Immature natural killer cell (primary cell): ENCODE measurements around the gene SLC7A9. TPM values are rescaled to one million over a fixed set of nuclear protein-coding genes. Genes with fewer than 3 reads are reported as not detected.
"Not testable (repeated sequence)": the region's sequence is repeated elsewhere in the genome, so short reads cannot be mapped to it uniquely, and the experiment has no call there.

Experiments used
- DNase-seq, 3 donors: peaks; one replicate each; pipeline ENCODE4 v3.0.0; 2022; ENCODE audit warnings: mixed read lengths in 1 of 3
- H3K27ac Mint-ChIP-seq, 6 donors: one replicate each; pipeline ENCODE4 v1.8.0; 2020; ENCODE audit warnings: mixed read lengths in 6 of 6, mild to moderate bottlenecking in 5 of 6, inconsistent platforms in 4 of 6, moderate library complexity in 3 of 6
- H3K27me3 Mint-ChIP-seq, 3 donors: one replicate each; pipeline ENCODE4 v1.8.0; 2020 to 2021; ENCODE audit warnings: low read depth in 3 of 3, mild to moderate bottlenecking in 3 of 3, mixed read lengths in 3 of 3, moderate library complexity in 3 of 3, inconsistent platforms in 1 of 3
- H3K36me3 Mint-ChIP-seq, 3 donors: one replicate each; pipeline ENCODE4 v1.8.0; 2020; ENCODE audit warnings: mixed read lengths in 3 of 3, inconsistent platforms in 2 of 3, mild to moderate bottlenecking in 2 of 3
- H3K4me1 Mint-ChIP-seq, 2 donors: one replicate each; pipeline ENCODE4 v1.8.0; 2020; ENCODE audit warnings: inconsistent platforms in 2 of 2, mild to moderate bottlenecking in 2 of 2, mixed read lengths in 2 of 2, moderate library complexity in 1 of 2
- H3K4me3 Mint-ChIP-seq, 5 donors: one replicate each; pipeline ENCODE4 v1.8.0; 2020; ENCODE audit warnings: mild to moderate bottlenecking in 5 of 5, mixed read lengths in 5 of 5, inconsistent platforms in 3 of 5, moderate library complexity in 3 of 5
- H3K9me3 Mint-ChIP-seq, 6 donors: one replicate each; pipeline ENCODE4 v1.8.0; 2020; ENCODE audit warnings: mild to moderate bottlenecking in 6 of 6, mixed read lengths in 6 of 6, inconsistent platforms in 4 of 6, moderate library complexity in 3 of 6
- polyA plus RNA-seq, 3 donors: library from polyadenylated mRNA; unstranded; fragments of 300-500 nt; fragmentation: Illumina TruSeq; gene quantifications; one replicate each; pipeline ENCODE4 v1.2.3, GENCODE V29; 2021

The SLC7A9 gene
- polyA plus RNA-seq, 3 donors from 2014 or later, result not detected

- H3K4me1 Mint-ChIP-seq, result no peaks in the 10 kb centered on the region
- no peak for DNase-seq
- no peaks in the 10 kb centered on the region for H3K9me3 Mint-ChIP-seq
- H3K36me3 Mint-ChIP-seq, result no peaks in the 10 kb centered on the region
- no peak overlapping the region for H3K4me3 Mint-ChIP-seq
- no peak overlapping the region for H3K27ac Mint-ChIP-seq
- H3K27me3 Mint-ChIP-seq, result peaks cover 0 to 2% (median 0%) of the 10 kb centered on the region in 3 donors
Measured at GRCh38 chr19:32865326-32865725, 4.2 kb downstream of the SLC7A9 start.

GRCh38 chr19:32864318-32865007 lies 5.1 kb downstream of the SLC7A9 start:
- no peaks in the 10 kb centered on the region for H3K9me3 Mint-ChIP-seq
- no peak overlapping the region for H3K27ac Mint-ChIP-seq
- no peak for DNase-seq
- H3K36me3 Mint-ChIP-seq, result no peaks in the 10 kb centered on the region
- no peaks in the 10 kb centered on the region for H3K4me1 Mint-ChIP-seq
- H3K4me3 Mint-ChIP-seq, result no peak overlapping the region
- peaks cover 0 to 2% (median 0%) of the 10 kb centered on the region in 3 donors for H3K27me3 Mint-ChIP-seq

GRCh38 chr19:32863841-32864240 lies 5.7 kb downstream of the SLC7A9 start:
- Mint-ChIP-seq H3K4me3 (no peak overlapping the region), H3K9me3 (no peaks in the 10 kb centered on the region), H3K36me3 (no peaks in the 10 kb centered on the region), H3K27me3 (peaks cover 0 to 2% (median 0%) of the 10 kb centered on the region in 3 donors), H3K4me1 (no peaks in the 10 kb centered on the region), H3K27ac (no peak overlapping the region)
- DNase-seq, result no peak

- DNase-seq, result no peak
- Mint-ChIP-seq H3K9me3 (no peaks in the 10 kb centered on the region), H3K27ac (no peak overlapping the region), H3K27me3 (peaks cover 0 to 2% (median 0%) of the 10 kb centered on the region in 3 donors), H3K4me1 (no peaks in the 10 kb centered on the region), H3K36me3 (no peaks in the 10 kb centered on the region), H3K4me3 (no peak overlapping the region)
Measured at GRCh38 chr19:32863301-32863700, 6.3 kb downstream of the SLC7A9 start.

- H3K9me3 Mint-ChIP-seq, result no peaks in the 10 kb centered on the region
- H3K4me1 Mint-ChIP-seq, result no peaks in the 10 kb centered on the region
- DNase-seq, result no peak
- H3K36me3 Mint-ChIP-seq, result no peaks in the 10 kb centered on the region
- no peak overlapping the region for H3K27ac Mint-ChIP-seq
- H3K27me3 Mint-ChIP-seq, result peaks cover 0 to 2% (median 0%) of the 10 kb centered on the region in 3 donors
- no peak overlapping the region for H3K4me3 Mint-ChIP-seq
Measured at GRCh38 chr19:32862741-32863140, 6.8 kb downstream of the SLC7A9 start.

GRCh38 chr19:32862173-32862572 lies 7.4 kb downstream of the SLC7A9 start:
- no peaks in the 10 kb centered on the region for H3K9me3 Mint-ChIP-seq
- no peak overlapping the region for H3K27ac Mint-ChIP-seq
- DNase-seq, result no peak
- H3K4me1 Mint-ChIP-seq, result no peaks in the 10 kb centered on the region
- no peaks in the 10 kb centered on the region for H3K36me3 Mint-ChIP-seq
- H3K27me3 Mint-ChIP-seq, result peaks cover 0 to 2% (median 0%) of the 10 kb centered on the region in 3 donors
- H3K4me3 Mint-ChIP-seq, result no peak overlapping the region

- Mint-ChIP-seq H3K9me3 (no peaks in the 10 kb centered on the region), H3K36me3 (no peaks in the 10 kb centered on the region), H3K4me3 (no peak overlapping the region), H3K4me1 (no peaks in the 10 kb centered on the region), H3K27ac (no peak overlapping the region), H3K27me3 (peaks cover 0 to 2% (median 0%) of the 10 kb centered on the region in 3 donors)
- no peak for DNase-seq
Measured at GRCh38 chr19:32861596-32861995, 8.0 kb downstream of the SLC7A9 start.

- peaks cover 0 to 2% (median 0%) of the 10 kb centered on the region in 3 donors for H3K27me3 Mint-ChIP-seq
- H3K27ac Mint-ChIP-seq, result no peak overlapping the region
- H3K9me3 Mint-ChIP-seq, result no peaks in the 10 kb centered on the region
- no peaks in the 10 kb centered on the region for H3K4me1 Mint-ChIP-seq
- DNase-seq, result no peak
- H3K36me3 Mint-ChIP-seq, result no peaks in the 10 kb centered on the region
- no peak overlapping the region for H3K4me3 Mint-ChIP-seq
Measured at GRCh38 chr19:32859591-32859990, 10.0 kb downstream of the SLC7A9 start.

GRCh38 chr19:32858559-32858958 lies 11.0 kb downstream of the SLC7A9 start:
- Mint-ChIP-seq H3K27me3 (peaks cover 0 to 2% (median 0%) of the 10 kb centered on the region in 3 donors), H3K36me3 (no peaks in the 10 kb centered on the region), H3K9me3 (no peaks in the 10 kb centered on the region), H3K4me1 (no peaks in the 10 kb centered on the region), H3K4me3 (no peak overlapping the region), H3K27ac (no peak overlapping the region)
- no peak for DNase-seq

GRCh38 chr19:32858155-32858554 lies 11.4 kb downstream of the SLC7A9 start:
- no peak for DNase-seq
- H3K36me3 Mint-ChIP-seq, result no peaks in the 10 kb centered on the region
- no peak overlapping the region for H3K4me3 Mint-ChIP-seq
- no peaks in the 10 kb centered on the region for H3K9me3 Mint-ChIP-seq
- H3K4me1 Mint-ChIP-seq, result no peaks in the 10 kb centered on the region
- H3K27me3 Mint-ChIP-seq, result peaks cover 0 to 2% (median 0%) of the 10 kb centered on the region in 3 donors
- no peak overlapping the region for H3K27ac Mint-ChIP-seq

GRCh38 chr19:32857584-32857983 lies 12.0 kb downstream of the SLC7A9 start:
- DNase-seq, result no peak
- no peaks in the 10 kb centered on the region for H3K4me1 Mint-ChIP-seq
- H3K4me3 Mint-ChIP-seq, result no peak overlapping the region
- no peak overlapping the region for H3K27ac Mint-ChIP-seq
- no peaks in the 10 kb centered on the region for H3K9me3 Mint-ChIP-seq
- no peaks in the 10 kb centered on the region for H3K36me3 Mint-ChIP-seq
- peaks cover 0 to 2% (median 0%) of the 10 kb centered on the region in 3 donors for H3K27me3 Mint-ChIP-seq

GRCh38 chr19:32856818-32857217 lies 12.7 kb downstream of the SLC7A9 start:
- H3K27ac Mint-ChIP-seq, H3K9me3 Mint-ChIP-seq, H3K27me3 Mint-ChIP-seq, H3K4me1 Mint-ChIP-seq, DNase-seq, H3K4me3 Mint-ChIP-seq, H3K36me3 Mint-ChIP-seq: not testable (repeated sequence)

GRCh38 chr19:32852216-32852615 lies 17.4 kb downstream of the SLC7A9 start:
- no peak overlapping the region for H3K4me3 Mint-ChIP-seq
- H3K27me3 Mint-ChIP-seq, result peaks cover 0 to under 1% (median 0%) of the 10 kb centered on the region in 3 donors
- H3K9me3 Mint-ChIP-seq, result no peaks in the 10 kb centered on the region
- H3K4me1 Mint-ChIP-seq, result no peaks in the 10 kb centered on the region
- H3K27ac Mint-ChIP-seq, result no peak overlapping the region
- DNase-seq, result no peak
- no peaks in the 10 kb centered on the region for H3K36me3 Mint-ChIP-seq

- not testable (repeated sequence) for H3K36me3 Mint-ChIP-seq, H3K4me1 Mint-ChIP-seq, H3K9me3 Mint-ChIP-seq, H3K27me3 Mint-ChIP-seq, H3K4me3 Mint-ChIP-seq, H3K27ac Mint-ChIP-seq, DNase-seq
Measured at GRCh38 chr19:32848035-32848434, 21.5 kb downstream of the SLC7A9 start.

- H3K36me3 Mint-ChIP-seq, result peaks cover 8 to 10% (median 9%) of the 10 kb centered on the region in 3 donors
- H3K4me3 Mint-ChIP-seq, result no peak overlapping the region
- peaks cover 0 to 22% (median 10%) of the 10 kb centered on the region in 6 donors for H3K9me3 Mint-ChIP-seq
- H3K27me3 Mint-ChIP-seq, result peaks cover 2 to 3% (median 2%) of the 10 kb centered on the region in 3 donors
- H3K4me1 Mint-ChIP-seq, result no peaks in the 10 kb centered on the region
- DNase-seq, result no peak
- H3K27ac Mint-ChIP-seq, result no peak overlapping the region
Measured at GRCh38 chr19:32843716-32844245, 25.8 kb downstream of the SLC7A9 start.
